HG03159 (cell line): Measurements from ENCODE around the gene EFTUD2.

Experiments
- ATAC-seq: cut with Tn5 transposase; IDR thresholded peaks from one replicate; pipeline ENCODE4 v1.9.1; 2021; ENCODE audit warnings: mild to moderate bottlenecking, moderate library complexity; ENCODE audit not compliant: unreplicated experiment

EFTUD2 gene

DNA sequence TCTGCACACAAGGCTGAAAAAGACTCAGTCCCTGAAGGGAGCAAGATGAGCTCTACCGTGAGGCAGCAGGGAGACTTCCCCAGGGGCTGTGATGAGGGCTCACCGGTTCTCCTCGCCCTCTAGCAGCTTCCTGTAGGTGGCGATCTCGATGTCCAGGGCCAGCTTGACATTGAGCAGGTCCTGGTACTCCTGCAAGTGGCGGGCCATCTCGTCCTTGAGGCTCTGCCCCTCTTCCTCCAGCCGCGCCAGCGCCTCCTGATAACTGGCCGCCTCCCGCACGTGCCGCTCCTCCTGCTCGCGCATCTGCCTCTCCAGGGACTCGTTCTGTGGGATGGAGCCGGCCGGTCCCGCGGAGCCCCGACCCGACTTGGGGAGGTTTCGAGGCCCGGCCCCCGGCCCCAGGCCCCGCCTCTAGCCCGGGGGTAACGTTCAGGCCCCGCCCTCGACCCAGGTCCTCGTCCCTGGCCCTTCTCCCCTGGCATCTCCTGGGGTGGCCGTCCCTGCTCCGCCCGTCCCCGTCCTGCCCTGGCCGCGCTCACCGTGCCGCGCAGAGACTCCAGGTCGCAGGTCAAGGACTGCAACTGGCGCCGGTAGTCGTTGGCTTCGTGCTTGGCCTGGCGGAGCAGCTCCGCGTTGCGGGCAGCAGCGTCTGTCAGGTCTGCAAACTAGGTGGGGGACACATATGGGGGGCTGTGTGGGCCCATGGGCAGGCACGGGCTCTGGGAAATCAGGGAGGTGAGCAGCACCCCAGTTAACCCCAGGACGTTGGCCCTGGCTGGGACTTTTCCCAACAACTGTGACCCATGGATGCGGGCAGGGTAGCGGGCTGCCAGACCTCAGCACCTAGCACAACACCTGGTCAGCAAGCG is 12.1 kb upstream of the EFTUD2 start:
- ATAC-seq, result no peak

DNA sequence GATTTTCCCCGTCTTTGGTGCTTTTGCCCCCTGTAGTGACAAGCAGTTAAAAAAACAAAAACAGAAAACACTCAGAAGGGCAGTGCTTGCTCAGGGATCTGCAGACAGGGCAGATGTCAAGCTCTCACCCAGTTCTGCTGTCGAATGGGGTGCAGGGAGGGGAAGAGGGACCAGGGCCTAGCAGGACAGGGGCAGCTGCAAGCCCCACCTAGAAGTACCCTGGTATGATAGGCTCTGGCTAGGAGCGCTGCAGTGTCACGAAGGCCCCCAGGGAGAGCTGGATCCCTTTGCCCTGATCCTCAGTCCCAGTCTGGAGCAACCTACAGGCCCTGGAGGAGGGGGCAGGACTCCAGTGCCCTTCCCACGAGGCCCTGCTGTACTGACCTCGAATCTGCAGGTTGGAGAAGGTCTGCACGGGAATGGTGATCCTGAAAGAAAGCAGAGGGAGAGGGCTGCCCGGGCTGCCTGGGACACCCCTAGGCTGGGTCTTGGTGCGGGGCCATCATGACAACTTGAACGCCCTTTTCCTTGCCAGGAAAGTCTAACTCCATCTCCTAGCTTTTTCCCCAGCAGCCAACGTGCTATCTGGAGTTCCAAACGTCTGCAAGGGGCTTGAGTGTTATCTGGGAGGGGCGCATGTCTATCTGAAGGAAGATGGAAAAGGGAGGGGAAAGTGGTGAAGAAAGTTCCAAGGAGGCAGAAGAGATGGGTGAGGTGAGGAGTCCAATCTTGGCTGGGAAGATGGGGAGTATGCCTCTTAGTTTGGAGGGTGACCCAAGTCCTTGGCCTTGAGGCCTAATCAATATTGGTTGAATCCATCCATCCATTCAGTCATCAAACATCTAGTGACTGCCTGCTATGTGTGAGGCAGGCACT is 11.2 kb upstream of the EFTUD2 start:
- no peak for ATAC-seq

DNA sequence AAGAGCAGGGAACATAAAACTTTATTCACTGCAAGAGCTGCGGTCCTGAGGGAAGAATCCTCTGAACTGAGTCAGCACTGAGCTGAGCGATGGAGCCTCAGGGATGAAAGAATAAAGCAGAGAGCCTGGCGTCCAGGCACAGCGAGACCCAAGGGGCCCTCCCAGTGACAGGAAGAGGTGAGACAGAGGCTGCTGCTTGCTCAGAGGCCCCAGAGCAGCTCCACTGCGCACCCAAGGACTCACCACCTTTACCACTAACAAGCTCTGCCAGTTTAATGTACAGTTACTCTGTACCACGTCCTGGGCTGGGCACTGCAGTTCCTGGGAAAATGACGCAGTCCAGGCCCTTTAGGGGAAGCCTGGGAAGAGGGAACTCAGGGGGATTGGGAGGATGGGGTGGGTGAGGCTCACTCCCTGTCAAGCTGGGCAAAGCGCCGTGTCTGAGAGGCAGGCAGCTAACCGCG is 10.5 kb upstream of the EFTUD2 start:
- ATAC-seq, result no peak

DNA sequence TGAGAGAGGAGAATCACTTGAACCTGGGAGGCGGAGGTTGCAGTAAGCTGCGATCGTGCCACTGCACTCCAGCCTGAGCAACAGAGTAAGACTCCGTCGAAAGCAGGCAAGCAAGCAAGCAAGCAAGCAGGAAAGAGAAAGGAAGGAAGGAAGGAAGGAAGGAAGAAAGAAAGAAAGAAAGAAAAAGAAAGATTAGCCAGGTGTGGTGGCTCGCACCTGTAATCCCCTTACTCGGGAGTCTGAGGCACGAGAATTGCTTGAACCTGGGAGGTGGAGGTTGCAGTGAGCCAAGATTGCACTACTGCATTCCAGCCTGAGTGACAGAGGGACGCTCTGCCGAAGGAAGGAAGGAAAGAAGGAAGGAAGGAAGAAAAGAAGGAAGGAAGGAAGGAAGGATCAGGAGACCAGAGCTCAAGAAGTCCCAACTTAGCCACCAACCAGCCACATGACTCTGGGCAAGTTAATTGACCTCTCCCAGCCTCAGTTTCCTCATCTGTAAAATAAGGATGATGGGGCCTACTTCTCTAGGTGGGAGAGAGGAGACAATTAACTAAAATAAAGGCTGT is 9.6 kb upstream of the EFTUD2 start:
- ATAC-seq, result no peak

DNA sequence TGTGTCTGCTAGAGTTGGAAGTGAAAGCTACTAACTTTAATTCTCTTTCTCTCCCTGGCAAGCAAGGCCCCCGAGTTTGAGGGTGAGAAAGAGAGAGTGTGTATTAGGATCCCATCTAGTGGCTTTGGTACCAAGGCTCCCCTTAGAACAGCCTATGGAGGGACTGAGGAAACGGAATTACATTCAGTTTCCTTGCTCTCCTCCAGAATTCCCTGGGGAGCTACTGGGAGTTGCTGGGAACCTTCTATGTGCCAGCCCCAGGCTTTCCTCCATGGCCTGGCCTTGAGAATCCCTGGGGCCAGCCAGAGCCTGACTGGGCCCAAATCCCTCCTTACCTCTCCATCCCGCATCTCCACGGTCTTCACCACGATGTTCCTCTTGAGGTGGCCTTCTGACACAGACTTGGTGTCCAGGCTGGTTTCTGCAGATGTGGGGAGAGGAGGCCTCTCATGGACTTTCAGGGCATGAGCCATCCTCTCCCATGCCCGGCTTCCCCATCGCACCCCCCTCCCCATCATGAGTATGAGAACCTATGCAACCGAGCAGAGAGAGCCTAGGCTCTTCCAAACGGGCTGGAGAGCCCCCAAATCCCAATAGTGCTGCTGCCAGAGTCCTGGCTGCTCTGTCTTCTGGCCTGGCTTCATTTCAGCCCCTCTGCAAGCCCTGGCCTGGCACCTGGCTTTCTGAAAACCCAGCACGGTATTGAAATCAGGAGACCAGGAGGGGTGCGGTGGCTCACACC is 8.7 kb upstream of the EFTUD2 start:
- ATAC-seq, result no peak

DNA sequence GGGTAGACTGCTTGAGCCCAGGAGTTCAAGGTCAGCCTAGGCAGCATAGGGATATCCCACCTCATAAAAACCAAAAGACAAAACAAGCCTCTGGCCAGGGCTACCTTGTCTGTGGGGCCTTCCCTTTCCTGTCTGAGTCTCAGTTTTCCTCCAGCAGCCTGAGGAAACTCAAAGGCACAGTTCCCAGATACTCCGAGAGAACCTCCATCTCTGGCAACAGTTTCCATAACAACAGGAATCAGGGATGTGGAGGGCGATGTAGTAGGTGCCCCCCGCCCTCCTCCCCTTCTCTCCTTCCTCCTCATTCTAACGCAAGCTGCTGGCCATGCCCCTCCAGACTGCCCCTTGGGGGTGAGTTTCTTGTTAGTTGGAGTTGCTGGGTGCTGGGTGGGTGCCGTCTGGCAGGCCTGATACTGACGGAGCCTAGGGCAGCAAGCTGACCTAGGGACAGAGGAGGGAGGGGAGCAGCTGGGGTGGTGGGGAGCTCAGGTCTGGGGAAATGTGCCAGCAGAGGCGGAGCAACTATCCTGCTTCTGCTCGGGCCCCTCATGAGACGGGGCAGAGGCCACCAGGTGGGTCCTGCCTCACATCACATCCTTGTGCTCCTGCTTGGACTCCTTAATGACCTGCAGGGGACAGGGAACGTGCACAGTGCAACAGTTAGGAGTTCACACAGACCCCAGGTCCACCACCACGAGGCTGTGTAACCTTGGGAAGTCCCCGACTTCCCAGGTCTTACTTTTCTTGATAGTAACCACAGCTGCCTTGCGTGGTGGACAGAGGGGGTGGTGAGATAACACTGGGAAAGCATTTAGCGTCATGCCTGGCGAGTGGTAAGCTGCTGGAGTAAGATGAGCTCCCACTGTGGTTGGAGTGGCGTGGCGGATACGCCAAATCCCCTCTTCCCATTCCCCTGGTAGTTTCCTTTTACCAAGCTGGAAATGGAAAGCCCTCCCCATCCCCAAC is 7.8 kb upstream of the EFTUD2 start:
- no peak for ATAC-seq

DNA sequence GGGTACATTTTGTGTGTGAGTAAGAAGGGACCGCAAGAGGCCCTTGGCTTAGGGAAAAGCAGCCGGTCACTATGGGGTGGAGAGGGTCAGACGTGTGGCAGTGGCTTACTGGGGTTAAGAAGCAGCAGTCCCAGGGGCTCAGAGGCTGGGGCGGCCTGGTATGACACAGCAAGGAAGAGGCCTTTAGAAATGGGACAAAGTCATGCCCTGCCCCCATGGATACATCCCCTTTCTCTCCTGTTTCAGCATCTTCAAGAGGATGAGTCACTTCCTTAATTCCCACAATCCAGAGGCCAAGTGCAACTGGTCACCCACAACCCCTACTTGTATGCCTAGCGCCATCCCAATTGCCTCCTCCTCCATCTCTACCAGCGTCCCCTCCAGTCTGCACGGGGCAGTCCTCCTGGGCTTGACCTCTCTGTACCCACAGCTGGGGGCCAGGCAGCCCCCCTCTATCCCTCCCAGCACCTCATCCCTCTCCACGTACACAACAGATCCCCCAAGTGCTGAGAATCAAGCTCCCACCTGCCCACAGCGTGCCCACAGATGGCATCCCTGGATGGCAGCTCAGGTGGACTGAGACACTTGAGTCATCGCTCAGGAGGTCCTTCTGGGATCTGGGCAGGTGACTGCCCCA is 6.9 kb upstream of the EFTUD2 start:
- ATAC-seq, result no peak

DNA sequence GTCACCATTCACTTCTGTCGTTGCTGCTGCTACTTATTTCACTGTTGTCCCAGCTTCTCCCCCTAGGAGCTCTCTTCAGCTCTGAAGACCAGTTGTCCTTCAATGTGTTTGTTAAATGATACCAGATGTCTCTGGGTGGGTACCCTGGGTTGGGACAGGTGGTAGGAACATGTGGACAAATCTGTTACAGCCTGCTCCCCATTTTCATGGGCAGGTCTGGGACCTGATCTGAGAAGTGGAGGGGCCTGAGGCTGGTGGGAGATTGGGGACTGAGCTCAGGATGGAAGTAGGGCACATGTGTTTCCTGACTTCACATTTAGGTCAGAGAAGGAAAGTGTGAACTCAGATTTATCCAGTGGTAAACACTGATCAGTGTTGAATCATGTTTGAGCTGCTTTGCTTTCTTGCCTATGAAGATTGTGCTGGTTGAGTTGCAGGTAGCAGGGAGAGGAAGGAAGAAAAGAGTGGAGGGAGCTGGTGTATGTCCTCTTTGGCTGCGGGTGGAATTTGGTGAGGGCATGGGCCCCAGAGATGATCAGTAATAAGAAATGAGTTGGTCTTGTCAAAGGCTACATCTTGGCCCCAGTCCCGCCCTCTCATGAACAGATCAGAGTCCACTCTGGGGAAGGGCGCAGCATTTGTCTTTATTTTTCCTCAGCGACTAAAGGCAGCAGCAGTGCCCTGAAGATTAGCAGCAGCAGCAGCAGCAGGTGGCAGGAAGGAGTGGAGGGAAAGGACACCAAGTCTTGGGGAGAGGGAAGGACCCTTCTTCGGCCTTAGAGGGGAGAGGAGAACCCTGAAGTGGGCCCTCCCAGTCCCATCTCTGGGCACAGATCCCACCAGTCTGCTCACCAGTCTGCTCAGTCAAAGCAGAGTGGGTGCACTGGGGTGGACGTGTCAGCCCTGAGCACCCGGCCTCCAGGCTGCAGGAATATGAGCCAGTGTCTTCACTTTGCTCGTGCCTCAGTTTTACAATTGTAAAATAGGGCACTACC is 6.1 kb upstream of the EFTUD2 start:
- no peak for ATAC-seq

DNA sequence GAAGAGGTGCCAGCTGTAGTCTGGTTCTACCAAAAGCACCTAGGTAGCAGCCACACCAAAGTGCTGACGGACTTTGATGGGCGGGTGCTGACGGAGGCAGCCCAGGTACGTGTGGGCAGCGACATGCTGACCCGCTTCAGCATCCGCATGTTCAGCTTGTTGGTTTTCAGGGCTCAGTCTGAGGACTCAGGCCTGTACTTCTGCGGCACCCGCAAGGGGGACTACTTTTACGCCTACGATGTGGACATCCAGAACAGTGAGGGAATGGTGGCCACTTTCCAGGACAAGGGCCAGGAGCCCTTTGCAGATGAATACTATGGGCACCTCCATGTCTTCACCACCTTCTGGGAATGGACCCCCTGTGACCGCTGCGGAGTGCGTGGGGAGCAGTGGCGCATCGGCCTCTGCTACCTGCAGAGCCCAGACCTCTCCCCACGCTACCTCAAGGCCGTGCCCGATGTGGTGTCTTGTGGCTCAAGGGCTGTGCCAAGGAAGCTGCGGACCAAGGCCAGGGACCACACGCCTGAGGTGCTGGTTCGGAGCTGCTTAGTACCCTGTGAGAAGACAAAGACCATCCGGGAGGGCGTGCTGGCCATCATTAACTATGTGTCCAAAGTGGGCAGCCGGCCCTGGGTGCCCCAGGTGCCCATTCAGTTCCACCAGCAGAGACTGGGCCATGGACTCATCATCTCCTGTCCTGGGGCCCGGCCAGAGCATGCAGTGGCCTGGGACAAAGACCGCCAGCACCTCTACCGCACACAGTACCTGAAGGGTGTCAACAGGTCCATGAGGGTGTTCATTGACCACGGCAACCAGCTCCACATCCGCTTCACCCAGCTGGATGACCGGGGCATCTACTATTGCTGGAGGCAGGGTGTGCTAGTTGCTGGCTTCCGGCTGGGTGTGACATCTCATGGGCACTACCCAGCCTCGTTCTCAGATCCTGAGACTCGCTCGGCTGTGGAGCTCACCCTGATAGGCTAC is 5.0 kb upstream of the EFTUD2 start:
- no peak for ATAC-seq

DNA sequence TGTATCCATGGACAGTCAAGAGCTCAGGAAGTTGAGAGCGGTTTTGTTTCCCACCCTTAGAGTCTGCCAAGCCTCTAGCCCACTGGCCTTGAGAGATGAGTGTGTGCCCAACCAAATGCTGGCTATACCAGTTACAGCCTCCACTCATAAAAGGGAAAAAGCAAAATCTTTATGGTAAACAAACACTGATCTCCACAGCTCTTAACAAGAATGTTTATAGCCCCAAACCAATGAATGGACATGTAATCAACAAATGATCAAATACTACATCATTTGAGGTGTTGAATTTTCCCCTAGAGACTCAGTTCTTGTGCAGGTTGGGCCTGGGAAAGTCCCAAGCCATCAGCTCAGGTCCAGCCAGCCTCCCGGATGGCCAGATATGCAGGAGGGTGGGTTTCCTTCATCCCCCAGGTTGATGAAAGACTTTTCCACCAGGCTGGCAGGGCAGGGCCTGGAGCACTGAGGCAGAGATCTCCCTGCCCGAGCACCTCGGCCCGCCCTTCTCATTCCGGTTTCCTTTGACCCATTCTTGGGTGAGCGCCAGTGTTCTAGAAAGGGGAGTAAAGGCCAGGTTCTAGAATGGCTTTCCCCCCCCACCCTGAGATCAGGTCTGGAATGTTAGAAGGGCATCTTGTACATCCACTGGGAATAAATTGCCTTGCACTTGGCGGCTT is 3.9 kb upstream of the EFTUD2 start:
- ATAC-seq, result no peak

DNA sequence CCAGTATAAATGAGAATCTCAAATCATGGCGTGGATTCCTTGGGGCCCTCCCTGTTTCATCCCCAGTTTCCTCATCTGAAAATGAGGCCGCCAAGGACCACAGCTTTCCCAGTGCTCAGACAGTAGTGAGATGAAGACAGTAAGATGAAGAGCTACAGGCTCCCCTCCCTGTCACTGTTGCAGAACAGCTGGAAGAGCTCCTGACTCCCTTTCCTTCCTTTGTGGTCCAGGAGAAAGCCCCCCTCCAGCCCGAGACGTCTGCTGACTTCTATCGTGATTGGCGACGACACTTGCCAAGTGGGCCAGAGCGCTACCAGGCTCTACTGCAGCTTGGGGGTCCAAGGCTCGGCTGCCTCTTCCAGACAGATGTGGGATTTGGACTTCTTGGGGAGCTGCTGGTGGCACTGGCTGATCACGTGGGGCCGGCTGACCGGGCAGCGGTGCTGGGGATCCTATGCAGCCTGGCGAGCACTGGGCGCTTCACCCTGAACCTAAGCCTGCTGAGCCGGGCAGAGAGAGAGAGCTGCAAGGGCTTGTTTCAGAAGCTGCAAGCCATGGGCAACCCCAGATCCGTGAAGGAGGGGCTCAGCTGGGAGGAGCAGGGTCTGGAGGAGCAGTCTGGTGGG is 3.0 kb upstream of the EFTUD2 start:
- ATAC-seq, result no peak

DNA sequence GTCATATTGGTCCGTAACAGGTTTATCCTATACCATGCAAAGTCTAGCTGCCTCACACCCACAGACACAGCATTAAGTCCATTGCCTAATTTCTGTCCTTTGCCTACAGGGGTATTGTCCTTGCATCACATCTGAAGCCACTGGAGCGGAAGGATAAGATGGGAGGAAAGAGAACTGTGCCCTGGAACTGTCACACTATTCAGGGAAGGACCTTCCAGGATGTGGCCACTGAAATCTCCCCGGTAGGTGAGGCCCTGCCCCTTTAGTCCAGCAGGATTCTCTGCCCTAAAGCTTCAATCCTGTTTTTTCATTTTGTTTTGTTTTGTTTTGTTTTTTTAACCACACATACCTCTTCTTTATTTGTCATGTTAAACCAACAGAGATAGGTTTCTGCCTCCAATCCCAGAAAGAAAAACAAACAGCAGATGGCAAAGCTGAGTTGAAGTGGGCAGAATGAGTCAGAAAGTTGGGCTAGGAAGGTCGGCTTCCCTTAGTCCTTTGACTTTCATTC is 2.2 kb upstream of the EFTUD2 start:
- ATAC-seq, result no peak

DNA sequence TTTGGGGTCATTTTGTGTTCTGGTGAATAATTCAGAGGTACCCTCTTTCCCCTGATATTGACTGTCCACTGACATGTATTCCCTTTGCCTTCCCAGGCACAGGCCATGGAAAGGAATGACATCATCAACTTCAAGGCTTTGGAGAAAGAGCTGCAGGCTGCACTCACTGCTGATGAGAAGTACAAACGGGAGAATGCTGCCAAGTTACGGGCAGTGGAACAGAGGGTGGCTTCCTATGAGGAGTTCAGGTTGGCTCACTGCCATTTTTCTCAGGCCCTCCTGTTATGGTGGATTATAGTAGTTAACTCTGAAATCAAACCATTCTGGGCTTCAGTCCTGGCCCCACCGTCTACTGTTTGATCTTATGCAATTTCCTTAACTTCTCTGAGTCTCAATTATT is 1.6 kb upstream of the EFTUD2 start:
- ATAC-seq, result no peak

DNA sequence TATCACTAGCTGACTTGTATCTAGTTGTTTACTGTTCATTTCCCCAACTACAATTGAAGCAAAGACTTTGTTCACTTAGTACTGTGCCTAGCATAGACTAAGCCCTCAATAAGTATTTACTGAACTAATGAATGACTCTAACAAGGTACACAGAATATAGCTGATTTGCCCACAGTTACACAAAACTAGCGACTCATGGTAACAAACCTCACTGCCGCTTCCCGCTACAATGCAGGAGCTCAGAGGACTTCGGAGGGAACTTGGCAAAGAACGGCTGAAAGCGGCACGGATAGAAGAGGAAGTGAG is 524 bp downstream of the EFTUD2 start:
- no peak for ATAC-seq

DNA sequence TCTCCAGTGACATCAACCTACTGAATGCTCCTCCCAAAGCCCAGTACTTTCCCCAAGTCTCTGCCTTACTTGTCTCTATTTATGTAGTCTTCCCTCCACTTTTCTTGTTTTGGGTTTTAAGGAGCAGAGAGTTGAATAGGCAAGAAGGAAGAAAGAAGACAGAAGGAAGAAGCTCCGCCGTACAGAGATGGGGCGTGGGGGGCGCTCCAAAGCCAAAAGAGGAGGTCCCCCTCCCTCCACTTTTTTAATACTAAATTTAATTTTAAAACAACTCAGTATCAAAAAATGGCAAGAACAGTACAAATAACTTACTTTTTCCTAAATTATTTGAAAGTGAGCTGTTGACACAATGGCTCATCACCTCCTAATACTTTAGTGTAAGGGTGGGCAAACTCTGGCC is 4.6 kb downstream of the EFTUD2 start:
- no peak for ATAC-seq

DNA sequence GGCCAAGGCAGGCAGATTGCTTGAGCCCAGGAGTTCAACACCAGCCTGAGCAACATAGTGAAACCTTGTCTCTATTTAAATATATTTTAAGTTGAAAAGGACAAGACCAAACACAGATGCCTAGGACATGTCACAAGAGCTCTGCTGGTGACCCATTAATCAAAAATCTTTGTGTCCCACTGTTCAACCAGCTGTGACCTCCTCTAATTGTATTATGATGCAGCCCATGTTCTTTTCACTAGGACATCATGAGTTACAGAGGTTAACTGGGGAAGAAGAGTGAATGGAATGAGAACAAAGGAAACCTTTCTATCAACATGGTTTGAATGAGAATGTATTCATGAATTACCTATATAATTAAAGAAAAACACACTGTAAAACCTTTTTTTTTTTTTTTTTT is 7.0 kb downstream of the EFTUD2 start:
- ATAC-seq, result no peak
